ENCODE results near the gene PDGFRB. TPM values are rescaled to one million over a fixed set of nuclear protein-coding genes. Genes with fewer than 3 reads are reported as not detected.

PDGFRB gene
- total and polyA plus RNA-seq, 2 of the 8 experiments (the other 6 are each of a cell fraction or from before 2014, with no cell fraction given): 4.2 to 13.7 TPM

DNA sequence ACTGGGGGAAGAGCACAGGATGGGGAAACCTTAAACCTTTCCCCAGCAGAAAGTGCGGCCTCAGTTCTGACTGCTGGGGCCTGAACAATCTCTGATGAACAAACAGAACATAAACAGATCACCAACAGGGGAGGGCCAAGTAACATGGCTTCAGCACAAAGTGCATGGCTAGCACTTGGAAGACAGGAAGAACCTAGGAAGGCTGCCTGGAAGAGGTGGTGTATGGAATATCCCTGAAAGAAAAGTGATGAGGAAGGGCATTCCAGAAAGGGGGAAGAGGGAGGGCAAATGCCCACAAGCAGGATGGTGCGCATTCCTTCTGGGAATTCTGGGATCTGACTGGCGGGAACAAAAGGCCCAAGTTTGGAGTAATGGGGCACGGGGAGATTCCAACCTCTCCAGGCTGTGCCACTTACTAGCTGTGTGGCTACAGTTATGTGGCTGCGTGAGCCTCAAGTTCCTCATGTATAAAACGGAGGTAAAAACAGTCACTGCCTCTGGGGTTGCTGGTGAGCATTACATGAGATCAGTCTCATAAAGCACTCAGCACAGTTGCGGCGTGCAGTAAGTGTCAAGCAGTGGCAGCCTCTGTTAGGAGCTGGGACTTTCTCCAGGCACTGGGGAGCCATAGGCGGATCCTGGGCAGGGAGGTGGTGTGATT, 1.6 kb downstream of the PDGFRB start (continued):
- TF ChIP-seq EP300 (IDR thresholded peaks at IDR 0.05; ENCODE audit: borderline replicate concordance in 1 of 2, low read depth in 2 of 2, low read length in 2 of 2) (no peak), TEAD4 (IDR thresholded peaks at IDR 0.05; ENCODE audit: low read depth, low read length) (0 out of 2 replicates have a peak, but pooled peaks have one; percentile 51), CBX5 (IDR thresholded peaks at IDR 0.05; ENCODE audit: low read depth, low read length) (no peak), POLR2A (IDR thresholded peaks at IDR 0.05; ENCODE audit: control extremely low read depth in 1 of 2, low read depth in 2 of 2, low read length in 2 of 2) (no peak), CREB1 (IDR thresholded peaks at IDR 0.05) (no peak), SAP30 (IDR thresholded peaks at IDR 0.05; ENCODE audit: insufficient read depth, insufficient replicate concordance, low read length) (no peak), NANOG (IDR thresholded peaks at IDR 0.05; ENCODE audit: insufficient read depth, low read depth, low read length, poor library complexity, severe bottlenecking) (no peak), SIN3A (conservative IDR thresholded peaks at IDR 0.05 in 1 of 2, IDR thresholded peaks at IDR 0.05 in 1 of 2; ENCODE audit: low read depth in 1 of 2, low read length in 2 of 2) (no peak), KDM1A (IDR thresholded peaks at IDR 0.05; ENCODE audit: borderline replicate concordance, low read length) (no peak)
- TF ChIP-seq, protein P1, sequence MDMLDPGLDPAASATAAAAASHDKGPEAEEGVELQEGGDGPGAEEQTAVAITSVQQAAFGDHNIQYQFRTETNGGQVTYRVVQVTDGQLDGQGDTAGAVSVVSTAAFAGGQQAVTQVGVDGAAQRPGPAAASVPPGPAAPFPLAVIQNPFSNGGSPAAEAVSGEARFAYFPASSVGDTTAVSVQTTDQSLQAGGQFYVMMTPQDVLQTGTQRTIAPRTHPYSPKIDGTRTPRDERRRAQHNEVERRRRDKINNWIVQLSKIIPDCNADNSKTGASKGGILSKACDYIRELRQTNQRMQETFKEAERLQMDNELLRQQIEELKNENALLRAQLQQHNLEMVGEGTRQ (IDR thresholded peaks at IDR 0.05; ENCODE audit: low read length): no peak

All from H1 (cell line).